GM12878 (cell line): ENCODE data around the gene MSH2. TPM values are rescaled to one million over a fixed set of nuclear protein-coding genes. Genes with fewer than 3 reads are reported as not detected.
"Not testable (repeated sequence)": the region's sequence is repeated elsewhere in the genome, so short reads cannot be mapped to it uniquely, and the experiment has no call there.

Experiments used
- ATAC-seq: fragments of 200-7000 bp; cut with Tn5 transposase; 3 replicates; pipeline ENCODE4 v1.9.1; 2020; ENCODE audit warnings: mild to moderate bottlenecking, moderate library complexity
- BruUV-seq: library from RNA; stranded (reverse); fragments of 400-500 nt; replicated peaks from 2 replicates; lab custom pipeline; 2021; lab: Mats Ljungman, UMichigan
- CTCF ChIA-PET: fragments of 300-600 bp; sonication (Branson Sonifier 250); formaldehyde crosslinking; extraction: SDS; loops from one replicate; lab custom pipeline; 2021; ENCODE audit warnings: inconsistent platforms; lab: Yijun Ruan, JAX
- POLR2A ChIA-PET: fragments of 350-600 bp; formaldehyde crosslinking; extraction: SDS; loops from one replicate; lab custom pipeline; 2021; ENCODE audit warnings: inconsistent platforms; lab: Charles Lee
- RAD21 ChIA-PET: fragments of 300-600 bp; sonication (Branson Sonifier 250); formaldehyde crosslinking; loops from one replicate; lab custom pipeline; 2023; ENCODE audit warnings: antibody characterized with exemption; ENCODE audit not compliant: unreplicated experiment; lab: Charles Lee
- SMC1A ChIA-PET: fragments of 300-600 bp; sonication (Branson Sonifier 250); formaldehyde crosslinking; loops from one replicate; lab custom pipeline; 2023; ENCODE audit not compliant: unreplicated experiment, uncharacterized antibody; lab: Charles Lee
- DNase-seq: peaks from one replicate; pipeline ENCODE4 v3.0.0-alpha.2; 2011; ENCODE audit warnings: low read depth, low spot score
- FAIRE-seq: peaks from 3 replicates; lab custom pipeline; 2011; peaks lifted over from hg19 to GRCh38; lab: Jason Lieb, UNC
- H2AFZ ChIP-seq: 2 replicates; pipeline ENCODE4 v1.6.0; 2011; ENCODE audit warnings: low read depth, low read length, control low read depth; ENCODE audit not compliant: control insufficient read depth
- H3K27ac ChIP-seq: 2 replicates; pipeline ENCODE4 v1.5.1; 2011; ENCODE audit warnings: control low read depth; ENCODE audit not compliant: control insufficient read depth, insufficient read depth
- H3K27me3 ChIP-seq, 2 experiments: replicated peaks in 1 of 2; 2 replicates each; pipeline versions ENCODE4 v1.6.0 to v1.6.1; 2011; ENCODE audit warnings: low read length in 1 of 2; ENCODE audit not compliant: control insufficient read depth in 2 of 2, insufficient read depth in 2 of 2
- H3K36me3 ChIP-seq, 2 experiments: 2 replicates each; pipeline ENCODE4 v1.5.1; 2011; ENCODE audit warnings: low read length in 1 of 2; ENCODE audit not compliant: control insufficient read depth in 2 of 2, insufficient read depth in 2 of 2
- H3K4me1 ChIP-seq: 2 replicates; pipeline ENCODE4 v1.6.1; 2011; ENCODE audit warnings: mild to moderate bottlenecking, low read length, moderate library complexity, mixed read lengths; ENCODE audit not compliant: control insufficient read depth, insufficient read depth
- H3K4me2 ChIP-seq: 2 replicates; pipeline ENCODE4 v1.6.0; 2011; ENCODE audit warnings: control low read depth; ENCODE audit not compliant: control insufficient read depth, insufficient read depth
- H3K4me3 ChIP-seq: fragments of 200-600 bp; sonication (generic); 2 replicates; pipeline ENCODE4 v1.5.1; 2016
- H3K79me2 ChIP-seq: 2 replicates; pipeline ENCODE4 v1.6.0; 2011; ENCODE audit warnings: low read length; ENCODE audit not compliant: control insufficient read depth, insufficient read depth
- H3K9ac ChIP-seq: 2 replicates; pipeline ENCODE4 v1.8.0; 2011; ENCODE audit warnings: low read length, control low read depth, mixed read lengths; ENCODE audit not compliant: control insufficient read depth, insufficient read depth
- H3K9me3 ChIP-seq: replicated peaks from 3 replicates; pipeline ENCODE4 v1.5.1; 2011; ENCODE audit warnings: mild to moderate bottlenecking, low read length; ENCODE audit not compliant: control insufficient read depth, insufficient read depth
- H4K20me1 ChIP-seq: 2 replicates; pipeline ENCODE4 v1.6.0; 2011; ENCODE audit not compliant: control insufficient read depth, insufficient read depth
- JUND ChIP-seq: IDR thresholded peaks from 2 replicates; pipeline ENCODE4 v1.6.1; 2012; ENCODE audit warnings: low read depth, mild to moderate bottlenecking, low read length, improper control_type of control experiment, moderate library complexity
- PAX8 ChIP-seq: fragments of 450-650 bp; IDR thresholded peaks from 2 replicates; pipeline ENCODE4 v1.6.1; 2017; ENCODE audit warnings: mild to moderate bottlenecking, moderate library complexity
- RAD21 ChIP-seq: IDR thresholded peaks from 2 replicates; pipeline ENCODE4 v1.6.1; 2011; ENCODE audit warnings: mild to moderate bottlenecking, low read depth, low read length, moderate library complexity; ENCODE audit not compliant: insufficient read depth
- SMC3 ChIP-seq: IDR thresholded peaks from 2 replicates; pipeline ENCODE4 v1.6.1; 2011; ENCODE audit warnings: low read length, improper control_type of control experiment, borderline replicate concordance
- WGBS: methylation state at CpG from one replicate; pipeline ENCODE4 v1.1.6; 2016; ENCODE audit warnings: low lambda C conversion rate; ENCODE audit not compliant: insufficient replicate concordance, insufficient coverage; ENCODE audit errors: missing lambda C conversion rate; 5-methylcytosine and 5-hydroxymethylcytosine counted together
- in situ Hi-C: fragments of 300-500 bp; cut with MboI; formaldehyde crosslinking; loops from 9 replicates; pipeline ENCODE4 v1.14.3; 2018; ENCODE audit warnings: mixed read lengths
- intact Hi-C: fragments of 100-400 bp; cut with micrococcal nuclease; formaldehyde crosslinking; loops from one replicate; pipeline ENCODE4 v1.14.2; 2022; ENCODE audit not compliant: unreplicated experiment
- polyA plus RNA-seq, 11 experiments: library from polyadenylated mRNA; depleted of rRNA in 4 of 11; unstranded in 6 of 11; stranded (reverse) in 5 of 11; fragments of >200 nt; fragmentation: Nextera tagmentation in 4 of 11; fragmentation: Illumina TruSeq in 1 of 11; extraction: Ambion mirVana in 4 of 11; extraction: Trizol in 1 of 11; gene quantifications; 1 replicate in 1 of 11; 2 replicates in 10 of 11; pipeline versions ENCODE4 v1.2.1 to v1.2.3, GENCODE V29; 2011 to 2016; ENCODE audit warnings: inconsistent platforms in 2 of 11, missing spikeins in 2 of 11, low read depth in 1 of 11
- total RNA-seq, 4 experiments: library from RNA; depleted of rRNA in 3 of 4; stranded (reverse); fragments of >200 nt in 3 of 4; fragmentation: Illumina TruSeq in 1 of 4; extraction: Trizol in 1 of 4; gene quantifications; 2 replicates each; pipeline versions ENCODE4 v1.2.1 to v1.2.3, GENCODE V29; 2013 to 2021
- TF ChIP-seq, protein P1 (sequence below): fragments of 150-350 bp; IDR thresholded peaks from 2 replicates; pipeline ENCODE4 v1.6.1; 2014; ENCODE audit warnings: mild to moderate bottlenecking, low read depth, low read length
- TF ChIP-seq, protein P2 (sequence below): fragments of 450-650 bp; formaldehyde crosslinking; IDR thresholded peaks from 2 replicates; pipeline ENCODE4 v1.4.0; 2022; ENCODE audit warnings: mild to moderate bottlenecking, moderate library complexity

MSH2 gene
- total and polyA plus RNA-seq, 10 of the 15 experiments (the other 5 are each of a cell fraction or from before 2014, with no cell fraction given), result 24.3 to 94.4 (median 55.5) TPM

DNA sequence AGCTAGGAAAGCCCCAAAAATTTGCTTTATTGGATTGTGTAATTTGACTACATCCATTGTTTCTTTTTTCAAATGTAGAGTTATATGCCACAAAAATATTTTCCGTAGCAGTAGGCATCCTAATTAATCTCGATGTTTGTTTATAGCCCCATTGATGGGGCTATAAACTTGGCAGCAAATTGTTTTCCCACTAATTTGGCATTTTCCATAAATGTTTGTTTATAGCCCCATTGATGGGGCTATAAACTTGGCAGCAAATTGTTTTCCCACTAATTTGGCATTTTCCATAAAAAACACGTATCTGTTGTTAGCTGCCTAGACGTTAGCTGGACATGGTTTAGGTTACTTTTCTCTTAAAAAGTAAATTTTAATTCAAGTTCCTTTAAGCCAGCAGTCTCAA is 23.8 kb downstream of the MSH2 start (continued):
- TF ChIP-seq, protein P1, sequence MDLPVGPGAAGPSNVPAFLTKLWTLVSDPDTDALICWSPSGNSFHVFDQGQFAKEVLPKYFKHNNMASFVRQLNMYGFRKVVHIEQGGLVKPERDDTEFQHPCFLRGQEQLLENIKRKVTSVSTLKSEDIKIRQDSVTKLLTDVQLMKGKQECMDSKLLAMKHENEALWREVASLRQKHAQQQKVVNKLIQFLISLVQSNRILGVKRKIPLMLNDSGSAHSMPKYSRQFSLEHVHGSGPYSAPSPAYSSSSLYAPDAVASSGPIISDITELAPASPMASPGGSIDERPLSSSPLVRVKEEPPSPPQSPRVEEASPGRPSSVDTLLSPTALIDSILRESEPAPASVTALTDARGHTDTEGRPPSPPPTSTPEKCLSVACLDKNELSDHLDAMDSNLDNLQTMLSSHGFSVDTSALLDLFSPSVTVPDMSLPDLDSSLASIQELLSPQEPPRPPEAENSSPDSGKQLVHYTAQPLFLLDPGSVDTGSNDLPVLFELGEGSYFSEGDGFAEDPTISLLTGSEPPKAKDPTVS, result no peak
- TF ChIP-seq, all 136 proteins: peak for 0

DNA sequence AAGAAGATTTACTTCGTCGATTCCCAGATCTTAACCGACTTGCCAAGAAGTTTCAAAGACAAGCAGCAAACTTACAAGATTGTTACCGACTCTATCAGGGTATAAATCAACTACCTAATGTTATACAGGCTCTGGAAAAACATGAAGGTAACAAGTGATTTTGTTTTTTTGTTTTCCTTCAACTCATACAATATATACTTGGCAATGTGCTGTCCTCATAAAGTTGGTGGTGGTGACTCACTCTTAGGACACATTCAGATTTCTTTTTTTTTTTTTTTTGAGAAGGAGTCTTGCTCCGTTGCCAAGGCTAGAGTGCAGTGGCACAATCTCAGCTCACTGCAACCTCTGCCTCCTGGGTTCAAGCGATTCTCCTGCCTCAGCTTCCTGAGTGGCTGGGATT is 26.8 kb downstream of the MSH2 start:
- CTCF ChIA-PET, result no interaction called here
- peaks cover 5 to 9% of the 10 kb centered on the region in 2 experiments; a peak in 3 of 4 replicates for H3K36me3 ChIP-seq
- no peak for FAIRE-seq

DNA sequence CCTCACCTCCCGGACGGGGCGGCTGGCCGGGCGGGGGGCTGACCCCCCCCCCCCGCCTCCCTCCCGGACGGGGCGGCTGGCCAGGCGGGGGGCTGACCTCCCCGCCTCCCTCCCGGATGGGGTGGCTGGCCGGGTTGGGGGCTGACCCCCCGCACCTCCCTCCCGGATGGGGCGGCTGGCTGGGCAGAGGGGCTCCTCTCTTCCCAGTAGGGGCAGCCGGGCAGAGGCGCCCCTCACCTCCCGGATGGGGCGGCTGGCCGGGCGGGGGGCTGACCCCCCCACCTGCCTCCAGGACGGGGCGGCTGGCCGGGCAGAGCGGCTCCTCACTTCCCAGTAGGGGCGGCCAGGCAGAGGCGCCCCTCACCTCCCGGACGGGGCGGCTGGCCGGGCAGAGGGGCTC is 30.1 kb downstream of the MSH2 start:
- intact Hi-C loops, in situ Hi-C loops, H3K27me3 ChIP-seq, H3K4me2 ChIP-seq, H3K79me2 ChIP-seq, H4K20me1 ChIP-seq, RAD21 ChIA-PET, POLR2A ChIA-PET, SMC1A ChIA-PET, CTCF ChIA-PET, H3K4me1 ChIP-seq, H2AFZ ChIP-seq, FAIRE-seq, H3K9ac ChIP-seq, BruUV-seq, ATAC-seq, H3K27ac ChIP-seq, H3K36me3 ChIP-seq, H3K4me3 ChIP-seq, DNase-seq, H3K9me3 ChIP-seq: not testable (repeated sequence)
- 97% methylated on average over 14 of the region's 32 CpGs for WGBS

More for the DNA sequence above, 26.8 kb downstream of the MSH2 start:
- H3K9me3 ChIP-seq, result no peaks in the 10 kb centered on the region
- DNase-seq, result no peak
- no peaks in the 10 kb centered on the region for H3K27me3 ChIP-seq
- H3K9ac ChIP-seq, result no peak overlapping the region
- no peaks in the 10 kb centered on the region for H3K79me2 ChIP-seq
- H3K4me1 ChIP-seq, result no peaks in the 10 kb centered on the region
- SMC1A ChIA-PET, result no interaction called here
- 93% methylated on average over 6 of the region's 6 CpGs for WGBS
- intact Hi-C loops, result no loop called here
- in situ Hi-C loops, result no loop called here
- H4K20me1 ChIP-seq, result no peaks in the 10 kb centered on the region
- POLR2A ChIA-PET, result no interaction called here
- no peak for ATAC-seq
- no peak overlapping the region for H3K27ac ChIP-seq
- RAD21 ChIA-PET, result no interaction called here
- H3K4me3 ChIP-seq, result no peak overlapping the region
- no peak overlapping the region for H2AFZ ChIP-seq
- no peak overlapping the region for H3K4me2 ChIP-seq
- BruUV-seq, result no TSS peak
- TF ChIP-seq, protein P2, sequence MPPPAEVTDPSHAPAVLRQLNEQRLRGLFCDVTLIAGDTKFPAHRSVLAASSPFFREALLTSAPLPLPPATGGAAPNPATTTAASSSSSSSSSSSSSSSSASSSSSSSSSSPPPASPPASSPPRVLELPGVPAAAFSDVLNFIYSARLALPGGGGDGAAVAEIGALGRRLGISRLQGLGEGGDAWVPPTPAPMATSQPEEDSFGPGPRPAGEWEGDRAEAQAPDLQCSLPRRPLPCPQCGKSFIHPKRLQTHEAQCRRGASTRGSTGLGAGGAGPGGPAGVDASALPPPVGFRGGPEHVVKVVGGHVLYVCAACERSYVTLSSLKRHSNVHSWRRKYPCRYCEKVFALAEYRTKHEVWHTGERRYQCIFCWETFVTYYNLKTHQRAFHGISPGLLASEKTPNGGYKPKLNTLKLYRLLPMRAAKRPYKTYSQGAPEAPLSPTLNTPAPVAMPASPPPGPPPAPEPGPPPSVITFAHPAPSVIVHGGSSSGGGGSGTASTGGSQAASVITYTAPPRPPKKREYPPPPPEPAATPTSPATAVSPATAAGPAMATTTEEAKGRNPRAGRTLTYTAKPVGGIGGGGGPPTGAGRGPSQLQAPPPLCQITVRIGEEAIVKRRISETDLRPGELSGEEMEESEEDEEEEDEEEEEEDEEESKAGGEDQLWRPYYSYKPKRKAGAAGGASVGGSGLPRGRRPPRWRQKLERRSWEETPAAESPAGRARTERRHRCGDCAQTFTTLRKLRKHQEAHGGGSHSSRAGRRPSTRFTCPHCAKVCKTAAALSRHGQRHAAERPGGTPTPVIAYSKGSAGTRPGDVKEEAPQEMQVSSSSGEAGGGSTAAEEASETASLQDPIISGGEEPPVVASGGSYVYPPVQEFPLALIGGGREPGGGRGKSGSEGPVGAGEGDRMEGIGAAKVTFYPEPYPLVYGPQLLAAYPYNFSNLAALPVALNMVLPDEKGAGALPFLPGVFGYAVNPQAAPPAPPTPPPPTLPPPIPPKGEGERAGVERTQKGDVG (CRISPR knock-in tag), result no peak
- no peak for TF ChIP-seq SMC3
- no peak for TF ChIP-seq PAX8
- TF ChIP-seq RAD21, result no peak
- no peak for TF ChIP-seq JUND
